ENCODE data around the gene PLCL1. TPM values are rescaled to one million over a fixed set of nuclear protein-coding genes. Genes with fewer than 3 reads are reported as not detected.

Gene PLCL1
- total RNA-seq, 1 experiment from 2014 or later = 1.6 TPM

- intact Hi-C loops (cut with micrococcal nuclease; ENCODE audit: unreplicated experiment) = no loop called here
- no peaks in the 10 kb centered on the region for H3K36me3 Mint-ChIP-seq (ENCODE audit: insufficient read depth, unreplicated experiment)
Measured at GRCh38 chr2:197958592-197959150, 154.3 kb downstream of the PLCL1 start.

GRCh38 chr2:197959383-197959782 lies 155.0 kb downstream of the PLCL1 start:
- ChIA-PET CTCF (no interaction called here), POLR2A (no interaction called here)
- no peaks in the 10 kb centered on the region for H3K27me3 ChIP-seq (replicated peaks; ENCODE audit: control insufficient read depth, insufficient read depth, low read length)
- H3K36me3 ChIP-seq (ENCODE audit: control insufficient read depth, insufficient read depth, low read length) = no peaks in the 10 kb centered on the region
- no peak for DNase-seq
- intact Hi-C loops (cut with micrococcal nuclease; ENCODE audit: unreplicated experiment) = no loop called here
- Mint-ChIP-seq H3K36me3 (ENCODE audit: insufficient read depth, unreplicated experiment) (no peaks in the 10 kb centered on the region), H3K4me1 (ENCODE audit: low read depth, unreplicated experiment) (no peaks in the 10 kb centered on the region), H3K27me3 (ENCODE audit: insufficient read depth, unreplicated experiment) (peaks cover 3% of the 10 kb centered on the region), H3K4me3 (ENCODE audit: unreplicated experiment) (no peak overlapping the region), H3K27ac (ENCODE audit: unreplicated experiment) (no peak overlapping the region), H3K9me3 (ENCODE audit: unreplicated experiment) (peaks cover 4% of the 10 kb centered on the region)
- no TSS peak for BruUV-seq (replicated peaks)
- TF ChIP-seq, protein P1, sequence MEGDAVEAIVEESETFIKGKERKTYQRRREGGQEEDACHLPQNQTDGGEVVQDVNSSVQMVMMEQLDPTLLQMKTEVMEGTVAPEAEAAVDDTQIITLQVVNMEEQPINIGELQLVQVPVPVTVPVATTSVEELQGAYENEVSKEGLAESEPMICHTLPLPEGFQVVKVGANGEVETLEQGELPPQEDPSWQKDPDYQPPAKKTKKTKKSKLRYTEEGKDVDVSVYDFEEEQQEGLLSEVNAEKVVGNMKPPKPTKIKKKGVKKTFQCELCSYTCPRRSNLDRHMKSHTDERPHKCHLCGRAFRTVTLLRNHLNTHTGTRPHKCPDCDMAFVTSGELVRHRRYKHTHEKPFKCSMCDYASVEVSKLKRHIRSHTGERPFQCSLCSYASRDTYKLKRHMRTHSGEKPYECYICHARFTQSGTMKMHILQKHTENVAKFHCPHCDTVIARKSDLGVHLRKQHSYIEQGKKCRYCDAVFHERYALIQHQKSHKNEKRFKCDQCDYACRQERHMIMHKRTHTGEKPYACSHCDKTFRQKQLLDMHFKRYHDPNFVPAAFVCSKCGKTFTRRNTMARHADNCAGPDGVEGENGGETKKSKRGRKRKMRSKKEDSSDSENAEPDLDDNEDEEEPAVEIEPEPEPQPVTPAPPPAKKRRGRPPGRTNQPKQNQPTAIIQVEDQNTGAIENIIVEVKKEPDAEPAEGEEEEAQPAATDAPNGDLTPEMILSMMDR (IDR thresholded peaks at IDR 0.05; ENCODE audit: insufficient read depth in 1 of 2, low read depth in 1 of 2, low read length in 1 of 2, severe bottlenecking in 1 of 2, unreplicated experiment in 1 of 2) = no peak
- no peaks in the 10 kb centered on the region for H3K9me3 ChIP-seq
- H3K4me1 ChIP-seq = no peaks in the 10 kb centered on the region
- H3K4me3 ChIP-seq (ENCODE audit: low read depth, low read length) = no peak overlapping the region

More at GRCh38 chr2:197958592-197959150, 154.3 kb downstream of the PLCL1 start:
- Histone ChIP-seq H3K4me1 (no peaks in the 10 kb centered on the region), H3K36me3 (ENCODE audit: control insufficient read depth, insufficient read depth, low read length) (no peaks in the 10 kb centered on the region), H3K27me3 (replicated peaks; ENCODE audit: control insufficient read depth, insufficient read depth, low read length) (no peaks in the 10 kb centered on the region), H3K9me3 (no peaks in the 10 kb centered on the region), H3K4me3 (ENCODE audit: low read depth, low read length) (no peak overlapping the region)
- Mint-ChIP-seq H3K27ac (ENCODE audit: unreplicated experiment) (no peak overlapping the region), H3K27me3 (ENCODE audit: insufficient read depth, unreplicated experiment) (peaks cover 3% of the 10 kb centered on the region), H3K4me1 (ENCODE audit: low read depth, unreplicated experiment) (no peaks in the 10 kb centered on the region), H3K9me3 (ENCODE audit: unreplicated experiment) (no peaks in the 10 kb centered on the region), H3K4me3 (ENCODE audit: unreplicated experiment) (no peak overlapping the region)
- DNase-seq = no peak
- TF ChIP-seq, protein P1 (IDR thresholded peaks at IDR 0.05; ENCODE audit: insufficient read depth in 1 of 2, low read depth in 1 of 2, low read length in 1 of 2, severe bottlenecking in 1 of 2, unreplicated experiment in 1 of 2) = no peak
- CTCF ChIA-PET = no interaction called here
- no TSS peak for BruUV-seq (replicated peaks)
- POLR2A ChIA-PET = no interaction called here

DNA sequence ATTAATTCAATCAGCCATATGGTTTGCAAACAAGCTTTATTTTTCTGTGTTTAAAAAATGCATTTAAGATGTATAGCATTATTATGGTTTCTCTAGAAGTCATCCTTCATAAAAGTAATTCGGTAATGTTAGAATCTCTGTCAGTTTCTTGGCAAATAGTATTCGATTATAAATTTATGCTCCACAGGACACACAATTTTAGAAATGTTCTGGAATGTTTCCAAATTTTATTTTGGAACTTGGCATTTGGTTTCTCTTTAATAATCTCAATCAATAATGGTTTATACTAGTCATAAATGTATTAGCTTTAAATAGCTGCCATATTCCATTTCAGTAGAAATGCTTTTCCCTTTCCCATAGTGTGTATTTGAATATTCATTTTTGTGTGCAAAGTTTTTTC lies 156.4 kb downstream of the PLCL1 start:
- H3K4me1 ChIP-seq = no peaks in the 10 kb centered on the region
- H3K27me3 Mint-ChIP-seq (ENCODE audit: insufficient read depth, unreplicated experiment) = peaks cover 3% of the 10 kb centered on the region

More for the DNA sequence above, 156.4 kb downstream of the PLCL1 start:
- no peaks in the 10 kb centered on the region for H3K36me3 ChIP-seq (ENCODE audit: control insufficient read depth, insufficient read depth, low read length)
- Mint-ChIP-seq H3K36me3 (ENCODE audit: insufficient read depth, unreplicated experiment) (no peaks in the 10 kb centered on the region), H3K4me1 (ENCODE audit: low read depth, unreplicated experiment) (no peaks in the 10 kb centered on the region), H3K27ac (ENCODE audit: unreplicated experiment) (no peak overlapping the region), H3K9me3 (ENCODE audit: unreplicated experiment) (peaks cover 18% of the 10 kb centered on the region), H3K4me3 (ENCODE audit: unreplicated experiment) (no peak overlapping the region)
- POLR2A ChIA-PET = no interaction called here
- CTCF ChIA-PET = no interaction called here
- no TSS peak for BruUV-seq (replicated peaks)
- no peaks in the 10 kb centered on the region for H3K27me3 ChIP-seq (replicated peaks; ENCODE audit: control insufficient read depth, insufficient read depth, low read length)
- TF ChIP-seq, protein P1 (IDR thresholded peaks at IDR 0.05; ENCODE audit: insufficient read depth in 1 of 2, low read depth in 1 of 2, low read length in 1 of 2, severe bottlenecking in 1 of 2, unreplicated experiment in 1 of 2) = no peak
- H3K4me3 ChIP-seq (ENCODE audit: low read depth, low read length) = no peak overlapping the region
- DNase-seq = no peak
- intact Hi-C loops (cut with micrococcal nuclease; ENCODE audit: unreplicated experiment) = no loop called here
- H3K9me3 ChIP-seq = no peaks in the 10 kb centered on the region
